Thyroid gland (tissue), 4 donors: ENCODE results near the gene CFAP300. TPM values are rescaled to one million over a fixed set of nuclear protein-coding genes. Genes with fewer than 3 reads are reported as not detected.

ENCODE experiments used
- DNase-seq, 2 donors: peaks; one replicate each; pipeline ENCODE4 v3.0.0-alpha.2; 2019
- H3K27ac ChIP-seq, 3 donors: fragments of 200-600 bp; sonication (generic); 1 replicate in 2 of 3; 2 replicates in 1 of 3; pipeline ENCODE4 v1.5.1; 2016 to 2019; ENCODE audit warnings: mild to moderate bottlenecking in 1 of 3, moderate library complexity in 1 of 3
- H3K27me3 ChIP-seq: fragments of 200-600 bp; sonication (generic); one replicate; pipeline ENCODE4 v1.5.1; 2019
- H3K36me3 ChIP-seq, 2 donors: fragments of 200-600 bp; sonication (generic); one replicate each; pipeline ENCODE4 v1.5.1; 2016 to 2019
- H3K4me1 ChIP-seq, 2 donors: fragments of 200-600 bp; sonication (generic); one replicate each; pipeline ENCODE4 v1.5.1; 2017 to 2019
- H3K4me3 ChIP-seq, 3 donors: fragments of 200-600 bp; sonication (generic); replicated peaks in 1 of 3; 1 replicate in 2 of 3; 2 replicates in 1 of 3; pipeline ENCODE4 v1.5.1; 2016; ENCODE audit warnings: mild to moderate bottlenecking in 1 of 3
- H3K9me3 ChIP-seq: fragments of 200-600 bp; sonication (generic); one replicate; pipeline ENCODE4 v1.5.1; 2017
- CTCF ChIP-seq, 6 experiments: fragments of 200-600 bp in 3 of 6; fragments of 450-650 bp in 3 of 6; sonication (generic) in 3 of 6; IDR thresholded peaks; one replicate each; pipeline ENCODE4 v1.5.1; 2016 to 2019; ENCODE audit warnings: antibody characterized with exemption in 6 of 6, mild to moderate bottlenecking in 2 of 6, inconsistent platforms in 1 of 6, moderate library complexity in 1 of 6
- POLR2A ChIP-seq, 2 donors: fragments of 450-650 bp; IDR thresholded peaks; one replicate each; pipeline ENCODE4 v1.6.1; 2017; ENCODE audit warnings: antibody characterized with exemption in 2 of 2, mild to moderate bottlenecking in 2 of 2, moderate library complexity in 1 of 2
- WGBS, 2 donors: methylation state at CpG; one replicate each; pipeline ENCODE4 v1.1.5; 2017; 5-methylcytosine and 5-hydroxymethylcytosine counted together
- intact Hi-C: fragments of 100-400 bp; cut with DNase I; formaldehyde crosslinking; loops from one replicate; pipeline ENCODE4 v1.15.1; 2023
- total RNA-seq, 4 donors: library from RNA; depleted of rRNA; stranded (reverse); fragments of >200 nt; gene quantifications; one replicate each; pipeline ENCODE4 v1.2.3, GENCODE V29; 2016

CFAP300 gene
- total RNA-seq, 4 donors from 2014 or later = 1.5 to 5.9 (median 1.6) TPM; not detected in 1

- Histone ChIP-seq H3K9me3 (no peaks in the 10 kb centered on the region), H3K36me3 (no peaks in the 10 kb centered on the region), H3K4me3 (no peak overlapping the region), H3K27ac (peak overlapping the region; percentile 47 to 69 (median 57)), H3K4me1 (peaks cover 3 to 18% of the 10 kb centered on the region in 2 donors), H3K27me3 (no peaks in the 10 kb centered on the region)
- 94 to 95% methylated on average over 7 of the region's 7 CpGs for WGBS, 2 donors
- intact Hi-C loops = loop anchor here (5.0 kb wide), 1 partner anchor 145 kb away; no protein-coding TSS in a partner anchor
- DNase-seq = no peak
- TF ChIP-seq CTCF (IDR thresholded peaks at IDR 0.05) (no peak), POLR2A (IDR thresholded peaks at IDR 0.05) (no peak)
These were observed 40.2 kb upstream of the CFAP300 start for GRCh38 chr11:102006835-102007566.

GRCh38 chr11:102007567-102008437 is 39.4 kb upstream of the CFAP300 start:
- 26 to 27% methylated on average over 4 of the region's 4 CpGs for WGBS, 2 donors
- Histone ChIP-seq H3K9me3 (no peaks in the 10 kb centered on the region), H3K36me3 (no peaks in the 10 kb centered on the region), H3K4me1 (peaks cover 3 to 18% of the 10 kb centered on the region in 2 donors), H3K27me3 (no peaks in the 10 kb centered on the region), H3K4me3 (no peak overlapping the region), H3K27ac (peak overlapping the region; percentile 47 to 69 (median 57))
- DNase-seq = peak; percentile 57 to 58
- intact Hi-C loops = loop anchor here (5.0 kb wide), 1 partner anchor 146 kb away; no protein-coding TSS in a partner anchor
- peak in 5 of 6 experiments; percentile 19 to 72 (median 58) for TF ChIP-seq CTCF (IDR thresholded peaks at IDR 0.05)
- TF ChIP-seq POLR2A (IDR thresholded peaks at IDR 0.05) = no peak

- intact Hi-C loops = no loop called here
- no peaks in the 10 kb centered on the region for H3K27me3 ChIP-seq
- peaks cover 3 to 18% of the 10 kb centered on the region in 2 donors for H3K4me1 ChIP-seq
- WGBS, 2 donors = 16 to 18% methylated on average over 12 of the region's 12 CpGs
- H3K4me3 ChIP-seq = no peak overlapping the region
- H3K9me3 ChIP-seq = no peaks in the 10 kb centered on the region
- DNase-seq = peak; percentile 81 to 83
- peak overlapping the region in 1 of 3 donors; percentile 2 for H3K27ac ChIP-seq
- no peaks in the 10 kb centered on the region for H3K36me3 ChIP-seq
- no peak for TF ChIP-seq POLR2A (IDR thresholded peaks at IDR 0.05)
- TF ChIP-seq CTCF (IDR thresholded peaks at IDR 0.05) = no peak
These were observed 36.3 kb upstream of the CFAP300 start for GRCh38 chr11:102010776-102011494.

- WGBS, 2 donors = 72 to 77% methylated on average over 3 of the region's 3 CpGs
- Histone ChIP-seq H3K4me3 (no peak overlapping the region), H3K9me3 (no peaks in the 10 kb centered on the region), H3K27ac (no peak overlapping the region), H3K4me1 (peaks cover 0 to 12% of the 10 kb centered on the region in 2 donors), H3K27me3 (no peaks in the 10 kb centered on the region), H3K36me3 (no peaks in the 10 kb centered on the region)
- DNase-seq = no peak
- TF ChIP-seq CTCF (IDR thresholded peaks at IDR 0.05) = no peak
- TF ChIP-seq POLR2A (IDR thresholded peaks at IDR 0.05) = no peak
- intact Hi-C loops = no loop called here
These were observed 34.3 kb upstream of the CFAP300 start for GRCh38 chr11:102012946-102013345.
